DOHH2 (cell line): ENCODE results near the gene SLC6A11.

Experiments
- EZH2phosphoT487 ChIP-seq: fragments of 200-600 bp; sonication (generic); IDR thresholded peaks from 2 replicates; pipeline ENCODE4 v1.6.1; 2017; ENCODE audit warnings: borderline replicate concordance, mild to moderate bottlenecking, antibody characterized with exemption, low read length, moderate library complexity, mixed read lengths
- TF ChIP-seq, protein P1 (sequence below): fragments of 200-600 bp; sonication (generic); IDR thresholded peaks from one replicate; pipeline ENCODE4 v1.5.1; 2014; ENCODE audit warnings: antibody characterized with exemption, mild to moderate bottlenecking, low read depth, low read length; ENCODE audit not compliant: poor library complexity, severe bottlenecking

DNA sequence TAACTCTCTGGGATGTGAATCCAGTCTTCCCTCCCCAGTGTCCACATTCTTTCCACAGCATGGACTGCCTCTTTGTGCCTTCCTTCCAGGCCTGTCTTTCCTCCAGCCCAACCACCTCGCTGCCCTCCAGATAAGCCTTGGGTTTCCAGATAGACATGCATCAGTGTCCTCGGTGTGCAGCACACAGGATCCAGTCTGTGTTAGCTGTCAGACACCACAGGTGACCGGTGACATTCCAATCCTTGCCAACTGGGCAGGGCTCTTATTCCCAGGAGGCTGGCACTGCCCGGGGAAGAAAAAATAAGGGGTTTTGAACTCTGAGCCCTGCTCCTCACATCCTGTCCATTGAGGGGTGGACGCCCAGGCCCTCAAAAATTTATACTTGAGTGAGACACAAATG lies 170.6 kb downstream of the SLC6A11 start:
- TF ChIP-seq, protein P1, sequence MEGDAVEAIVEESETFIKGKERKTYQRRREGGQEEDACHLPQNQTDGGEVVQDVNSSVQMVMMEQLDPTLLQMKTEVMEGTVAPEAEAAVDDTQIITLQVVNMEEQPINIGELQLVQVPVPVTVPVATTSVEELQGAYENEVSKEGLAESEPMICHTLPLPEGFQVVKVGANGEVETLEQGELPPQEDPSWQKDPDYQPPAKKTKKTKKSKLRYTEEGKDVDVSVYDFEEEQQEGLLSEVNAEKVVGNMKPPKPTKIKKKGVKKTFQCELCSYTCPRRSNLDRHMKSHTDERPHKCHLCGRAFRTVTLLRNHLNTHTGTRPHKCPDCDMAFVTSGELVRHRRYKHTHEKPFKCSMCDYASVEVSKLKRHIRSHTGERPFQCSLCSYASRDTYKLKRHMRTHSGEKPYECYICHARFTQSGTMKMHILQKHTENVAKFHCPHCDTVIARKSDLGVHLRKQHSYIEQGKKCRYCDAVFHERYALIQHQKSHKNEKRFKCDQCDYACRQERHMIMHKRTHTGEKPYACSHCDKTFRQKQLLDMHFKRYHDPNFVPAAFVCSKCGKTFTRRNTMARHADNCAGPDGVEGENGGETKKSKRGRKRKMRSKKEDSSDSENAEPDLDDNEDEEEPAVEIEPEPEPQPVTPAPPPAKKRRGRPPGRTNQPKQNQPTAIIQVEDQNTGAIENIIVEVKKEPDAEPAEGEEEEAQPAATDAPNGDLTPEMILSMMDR: no peak
- no peak for TF ChIP-seq EZH2phosphoT487
